Glomerular visceral epithelial cell (primary cell): ENCODE results near the gene ASPHD2.

Experiments used
- DNase-seq: peaks from one replicate; pipeline ENCODE4 v3.0.0-alpha.2; 2016; ENCODE audit errors: extremely low spot score

Gene ASPHD2

DNA sequence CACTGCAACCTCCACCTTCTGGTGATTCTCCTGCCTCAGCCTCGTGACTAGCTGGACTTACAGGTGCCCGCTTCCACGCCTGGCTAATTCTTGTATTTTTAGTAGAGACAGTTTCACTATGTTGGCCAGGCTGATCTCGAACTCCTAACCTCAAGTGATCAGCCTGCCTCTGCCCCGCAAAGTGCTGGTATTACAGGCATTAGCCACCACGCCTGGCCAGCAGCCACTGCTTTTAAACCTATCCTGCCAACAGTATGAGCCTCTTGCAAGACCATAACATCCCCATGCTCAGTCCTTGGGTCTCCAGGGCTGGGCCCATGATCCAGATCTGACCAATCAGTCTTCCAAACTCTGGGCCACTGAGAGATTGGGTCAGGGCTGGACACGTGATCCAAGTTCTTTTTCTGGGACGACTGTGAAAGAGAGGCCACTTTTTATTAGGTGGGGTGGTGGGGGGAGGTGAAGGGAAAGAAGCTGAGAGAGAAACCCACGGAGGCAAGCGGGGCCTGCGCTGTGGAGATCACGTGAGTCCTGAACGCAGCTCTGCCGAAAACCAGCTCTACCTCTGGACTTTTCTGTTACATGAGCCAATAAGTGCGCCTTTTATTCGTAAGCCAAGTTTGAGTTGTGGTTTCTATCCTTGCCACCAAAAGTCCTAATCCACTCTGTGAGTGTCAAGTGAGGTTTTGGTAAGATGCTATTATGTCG lies 17.9 kb downstream of the ASPHD2 start:
- DNase-seq: no peak

DNA sequence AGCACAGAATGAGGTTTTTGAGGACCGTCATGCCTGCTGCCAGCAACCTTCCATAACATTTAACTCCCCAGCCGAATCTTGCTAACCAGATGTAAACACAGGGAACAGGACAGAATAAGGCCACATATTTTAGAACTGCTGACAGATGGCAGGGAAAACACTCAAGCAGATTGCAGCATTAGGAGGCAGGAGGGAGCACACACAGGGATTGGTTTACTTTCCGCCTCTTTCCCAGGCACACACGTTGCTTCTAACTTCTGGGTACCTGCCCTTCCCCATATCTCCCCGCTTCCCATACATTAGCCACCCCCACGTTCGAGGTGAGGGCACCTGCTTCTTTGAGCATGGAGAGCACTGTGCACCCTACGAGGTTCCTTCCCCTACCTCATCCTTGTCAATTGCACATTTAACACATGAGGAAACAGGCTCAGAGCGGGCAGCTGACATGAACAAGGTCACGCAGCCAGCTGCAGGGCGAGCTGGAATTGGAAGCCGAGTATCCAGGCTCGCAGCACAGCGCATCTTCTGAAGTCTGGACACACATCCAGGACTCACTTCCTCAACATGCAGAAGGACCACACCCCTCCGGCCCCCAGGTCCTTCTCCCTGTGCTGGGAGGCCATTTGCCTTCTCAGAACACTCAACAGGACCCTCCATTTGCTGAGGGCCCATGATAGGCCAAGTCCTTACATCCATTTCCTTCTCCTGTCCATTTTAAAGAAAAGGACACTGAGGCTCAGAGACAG lies 18.7 kb downstream of the ASPHD2 start:
- DNase-seq: no peak

DNA sequence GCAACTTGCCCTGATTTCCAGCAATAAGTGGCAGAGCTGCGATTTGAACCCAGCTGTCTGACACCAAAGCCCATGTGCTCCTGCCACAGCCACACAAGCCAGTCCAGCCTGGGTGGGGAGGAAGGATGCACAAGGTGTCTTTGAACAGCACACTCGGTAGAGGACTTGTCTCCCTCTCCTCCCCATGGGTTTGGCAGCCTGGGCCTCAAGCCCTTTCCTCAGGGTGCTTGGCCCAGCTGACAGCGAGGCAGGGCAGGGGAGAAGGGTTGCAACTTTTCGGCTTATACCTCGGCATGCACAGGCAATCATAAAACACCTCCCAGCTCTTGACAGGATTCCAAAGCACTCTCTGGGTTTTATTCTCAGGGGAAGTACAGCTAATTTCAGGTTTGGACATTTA lies 19.3 kb downstream of the ASPHD2 start:
- DNase-seq: no peak

DNA sequence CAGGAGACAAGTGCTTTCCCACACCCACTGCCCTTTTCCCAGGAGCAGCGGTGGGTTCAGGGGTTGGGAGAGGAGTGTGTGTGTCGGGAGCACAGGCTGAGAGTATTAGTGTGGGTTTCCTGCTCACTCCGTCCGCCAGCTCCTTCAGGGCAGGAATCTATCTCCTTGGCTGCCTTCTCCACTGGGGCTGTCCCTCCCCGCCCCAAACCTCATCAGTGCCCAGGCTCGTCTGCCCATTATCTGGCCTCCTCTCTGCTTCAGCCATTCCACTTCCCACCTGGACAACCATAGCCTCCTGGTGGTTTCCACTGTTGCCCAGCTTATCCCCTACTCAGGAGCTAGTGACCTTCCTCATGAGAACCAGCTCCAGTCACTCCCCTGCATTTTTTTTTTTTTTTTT lies 19.9 kb downstream of the ASPHD2 start:
- no peak for DNase-seq

GRCh38 chr22:26450453-26451185 lies 21.6 kb downstream of the ASPHD2 start:
- no peak for DNase-seq

GRCh38 chr22:26452236-26453016 lies 23.4 kb downstream of the ASPHD2 start:
- no peak for DNase-seq

DNA sequence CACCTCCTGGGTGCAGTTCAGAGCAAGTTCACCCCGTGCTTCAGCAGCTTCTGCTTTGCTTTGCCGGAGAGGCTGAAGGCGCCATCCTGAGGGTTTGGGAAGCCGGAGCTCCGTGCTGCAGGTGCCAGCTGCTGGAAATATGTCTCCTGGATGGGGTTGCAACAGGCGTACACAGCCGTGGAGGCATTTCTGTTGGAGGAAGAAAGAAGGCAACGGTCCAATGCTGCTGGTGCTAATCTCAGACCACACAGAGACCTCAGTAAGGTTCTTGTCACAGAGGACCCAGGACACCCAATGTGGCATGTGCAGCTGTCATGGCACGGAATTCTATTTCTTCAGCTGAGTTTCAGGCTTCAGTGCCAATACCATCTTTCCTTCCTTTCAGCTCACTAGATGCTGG lies 24.2 kb downstream of the ASPHD2 start:
- DNase-seq: no peak

GRCh38 chr22:26453812-26454500 lies 24.9 kb downstream of the ASPHD2 start:
- DNase-seq: no peak

- DNase-seq: no peak
Observed at GRCh38 chr22:26457661-26458272, 28.7 kb downstream of the ASPHD2 start.

- DNase-seq: no peak
Observed at GRCh38 chr22:26460202-26460601, 31.1 kb downstream of the ASPHD2 start.

DNA sequence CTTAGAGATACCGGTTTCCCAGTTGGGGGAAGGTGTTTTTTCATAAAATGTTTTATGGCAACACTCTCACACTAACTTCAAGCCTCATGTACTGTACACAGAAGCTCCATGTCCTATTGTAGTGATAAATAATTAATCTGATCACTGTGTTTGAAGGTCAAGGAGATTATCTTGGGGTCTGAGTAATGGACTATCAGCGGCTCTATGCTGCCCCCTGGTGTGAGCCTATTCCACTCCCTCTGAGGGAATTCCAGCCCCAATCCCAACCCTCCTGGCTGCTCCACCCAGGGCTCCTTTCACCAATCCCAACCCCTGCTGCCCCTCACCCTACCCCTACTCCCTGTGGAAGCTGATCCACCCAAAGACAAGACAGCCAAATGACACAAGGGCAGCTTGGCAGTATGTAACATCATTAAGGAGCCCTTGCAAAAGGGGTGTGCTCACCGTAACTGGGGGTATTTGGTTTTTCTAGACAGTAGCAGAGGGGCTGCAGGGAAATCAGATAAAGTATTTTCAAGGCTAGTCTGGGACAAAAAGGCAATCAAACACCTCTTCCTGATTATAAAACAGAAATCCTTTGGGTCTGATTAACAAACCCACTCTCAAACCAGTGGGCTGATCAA lies 32.2 kb downstream of the ASPHD2 start:
- peak; percentile 59 for DNase-seq

- no peak for DNase-seq
Observed at GRCh38 chr22:26462051-26462450, 33.0 kb downstream of the ASPHD2 start.

- DNase-seq: no peak
Observed at GRCh38 chr22:26462641-26463040, 33.6 kb downstream of the ASPHD2 start.

GRCh38 chr22:26463101-26463661 lies 34.1 kb downstream of the ASPHD2 start:
- no peak for DNase-seq

DNA sequence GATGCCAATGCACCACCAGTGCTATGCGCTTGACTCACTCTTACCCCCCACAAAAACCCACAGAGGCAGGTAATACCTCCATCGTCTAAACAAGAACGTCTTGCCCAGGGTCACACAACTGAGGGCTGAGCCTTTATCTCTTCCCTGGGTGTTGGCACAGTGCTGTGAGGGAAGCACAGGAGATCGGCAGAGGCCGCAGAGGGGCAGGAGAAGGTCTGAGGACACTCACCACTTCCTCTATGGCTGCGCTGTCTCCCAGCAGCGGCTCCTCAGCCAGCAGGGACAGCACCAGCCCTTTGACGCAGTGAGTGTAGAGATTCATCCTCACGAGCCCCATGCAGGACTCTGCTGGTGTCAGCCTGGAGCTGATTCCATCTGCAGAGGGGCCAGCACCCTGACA lies 34.6 kb downstream of the ASPHD2 start:
- no peak for DNase-seq

DNA sequence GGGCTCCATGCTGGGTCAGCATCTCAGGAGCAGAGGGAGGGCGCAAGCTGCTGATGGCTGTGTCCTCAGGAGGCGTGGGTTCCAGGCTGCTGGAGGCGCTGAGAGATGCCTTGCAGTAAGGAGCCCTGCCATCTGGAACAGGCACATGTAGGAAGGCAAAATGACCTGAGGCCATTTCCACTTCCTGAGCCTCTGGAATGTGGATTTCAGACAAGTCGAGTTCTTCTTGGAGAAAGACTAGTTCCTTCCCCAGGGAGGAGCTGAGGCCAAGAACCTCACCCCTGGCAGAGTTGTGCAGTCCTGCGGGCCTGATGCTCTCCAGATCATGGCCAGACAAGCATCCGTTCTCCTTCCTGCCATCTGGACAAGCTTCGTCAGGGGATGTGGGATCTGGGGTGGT lies 35.3 kb downstream of the ASPHD2 start:
- no peak for DNase-seq

DNA sequence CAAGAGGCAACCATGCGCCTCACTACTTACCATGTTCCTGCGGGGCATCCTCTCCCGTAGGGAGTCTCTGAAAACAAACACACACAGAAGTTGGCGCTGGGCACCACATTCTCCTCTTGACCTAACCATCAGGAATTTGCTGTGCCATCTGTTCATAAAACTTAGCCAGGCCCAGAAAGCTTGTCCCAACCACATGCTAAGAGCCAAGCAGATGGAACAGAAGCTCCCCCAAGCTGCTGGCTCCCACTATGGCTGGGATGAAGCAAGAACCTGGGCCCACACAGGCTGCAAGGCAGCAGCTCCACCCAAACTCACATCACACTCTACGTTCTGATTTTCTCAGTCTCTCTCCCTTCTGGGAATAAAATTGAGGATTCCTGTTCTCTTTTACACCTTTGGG lies 37.1 kb downstream of the ASPHD2 start:
- DNase-seq: no peak

GRCh38 chr22:26470807-26471206 lies 41.7 kb downstream of the ASPHD2 start:
- DNase-seq: no peak

DNA sequence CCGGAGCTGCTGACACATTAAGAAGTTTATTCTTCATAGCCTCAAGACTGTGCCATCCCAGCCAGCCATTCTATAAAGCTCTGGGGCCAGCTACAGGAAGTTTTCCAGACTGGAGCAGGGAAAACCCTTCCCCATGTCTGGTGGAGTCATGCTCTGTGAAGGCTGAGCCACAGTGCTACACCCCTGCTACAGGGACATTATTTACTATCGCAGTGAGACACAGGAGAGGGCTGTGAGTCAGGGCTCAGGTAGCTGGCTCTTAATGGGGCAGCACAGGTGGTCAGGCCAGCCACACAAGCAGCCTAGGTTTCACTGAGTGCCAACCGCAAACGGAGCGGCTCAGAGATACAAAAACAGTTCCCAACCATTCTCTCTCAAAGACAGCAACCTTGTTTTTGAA lies 42.5 kb downstream of the ASPHD2 start:
- peak; percentile 96 for DNase-seq

- peak; percentile 73 for DNase-seq
Observed at GRCh38 chr22:26474682-26475081, 45.6 kb downstream of the ASPHD2 start.
